A673 (cell line): ENCODE data around the gene RNASEL.

ENCODE experiments used
- EZH2 ChIP-seq: fragments of 200-600 bp; sonication (generic); IDR thresholded peaks from 2 replicates; pipeline ENCODE4 v1.6.1; 2017; ENCODE audit warnings: borderline replicate concordance, low read depth, mild to moderate bottlenecking, mixed read lengths, antibody characterized with exemption, low read length; ENCODE audit not compliant: poor library complexity, severe bottlenecking
- TF ChIP-seq, protein P1 (sequence below): fragments of 300-800, 200-600 bp; sonication (generic); conservative IDR thresholded peaks from 2 replicates; pipeline ENCODE4 v1.5.1; 2017; ENCODE audit warnings: low read depth, mild to moderate bottlenecking, antibody characterized with exemption, low read length, moderate library complexity, mixed read lengths

DNA sequence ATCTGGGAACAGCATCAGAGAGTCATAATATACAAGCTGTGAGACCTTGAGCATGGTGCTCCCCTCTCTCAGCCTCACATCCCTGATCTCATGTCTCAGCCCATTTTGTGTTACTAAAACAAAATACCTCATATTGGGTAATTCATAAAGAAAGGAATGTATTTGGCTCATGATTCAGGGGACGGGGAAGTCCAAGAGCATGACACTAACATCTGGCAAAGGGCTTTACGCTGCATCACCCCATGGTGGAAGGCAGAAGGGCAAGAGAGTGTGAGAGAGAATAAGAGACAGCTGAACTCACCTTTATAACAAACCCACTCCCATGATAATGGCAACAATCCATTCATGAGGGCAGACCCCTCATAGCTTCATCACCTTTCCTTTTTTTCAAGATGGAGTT is 36.5 kb downstream of the RNASEL start:
- TF ChIP-seq, protein P1, sequence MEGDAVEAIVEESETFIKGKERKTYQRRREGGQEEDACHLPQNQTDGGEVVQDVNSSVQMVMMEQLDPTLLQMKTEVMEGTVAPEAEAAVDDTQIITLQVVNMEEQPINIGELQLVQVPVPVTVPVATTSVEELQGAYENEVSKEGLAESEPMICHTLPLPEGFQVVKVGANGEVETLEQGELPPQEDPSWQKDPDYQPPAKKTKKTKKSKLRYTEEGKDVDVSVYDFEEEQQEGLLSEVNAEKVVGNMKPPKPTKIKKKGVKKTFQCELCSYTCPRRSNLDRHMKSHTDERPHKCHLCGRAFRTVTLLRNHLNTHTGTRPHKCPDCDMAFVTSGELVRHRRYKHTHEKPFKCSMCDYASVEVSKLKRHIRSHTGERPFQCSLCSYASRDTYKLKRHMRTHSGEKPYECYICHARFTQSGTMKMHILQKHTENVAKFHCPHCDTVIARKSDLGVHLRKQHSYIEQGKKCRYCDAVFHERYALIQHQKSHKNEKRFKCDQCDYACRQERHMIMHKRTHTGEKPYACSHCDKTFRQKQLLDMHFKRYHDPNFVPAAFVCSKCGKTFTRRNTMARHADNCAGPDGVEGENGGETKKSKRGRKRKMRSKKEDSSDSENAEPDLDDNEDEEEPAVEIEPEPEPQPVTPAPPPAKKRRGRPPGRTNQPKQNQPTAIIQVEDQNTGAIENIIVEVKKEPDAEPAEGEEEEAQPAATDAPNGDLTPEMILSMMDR, result no peak
- no peak for TF ChIP-seq EZH2
